Glutamatergic neuron (in vitro differentiated cells): Measurements from ENCODE around the gene CCBE1. TPM values are rescaled to one million over a fixed set of nuclear protein-coding genes. Genes with fewer than 3 reads are reported as not detected.

Experiments
- DNase-seq: peaks from one replicate; pipeline ENCODE4 v3.0.0; 2022
- H3K27ac Mint-ChIP-seq: one replicate; pipeline ENCODE4 v1.8.0; 2020; ENCODE audit warnings: mild to moderate bottlenecking, mixed read lengths, inconsistent platforms; ENCODE audit not compliant: unreplicated experiment
- H3K27me3 Mint-ChIP-seq: one replicate; pipeline ENCODE4 v1.8.0; 2020; ENCODE audit warnings: mild to moderate bottlenecking, moderate library complexity, mixed read lengths, inconsistent platforms; ENCODE audit not compliant: unreplicated experiment
- H3K36me3 Mint-ChIP-seq: one replicate; pipeline ENCODE4 v1.8.0; 2020; ENCODE audit warnings: mild to moderate bottlenecking, mixed read lengths, inconsistent platforms; ENCODE audit not compliant: unreplicated experiment
- H3K4me1 Mint-ChIP-seq: one replicate; pipeline ENCODE4 v1.8.0; 2020; ENCODE audit warnings: mild to moderate bottlenecking, low read depth, mixed read lengths, inconsistent platforms; ENCODE audit not compliant: unreplicated experiment
- H3K4me3 Mint-ChIP-seq: one replicate; pipeline ENCODE4 v1.8.0; 2020; ENCODE audit warnings: mild to moderate bottlenecking, mixed read lengths, inconsistent platforms; ENCODE audit not compliant: unreplicated experiment
- H3K9me3 Mint-ChIP-seq: one replicate; pipeline ENCODE4 v1.8.0; 2020; ENCODE audit warnings: mild to moderate bottlenecking, moderate library complexity, mixed read lengths, inconsistent platforms; ENCODE audit not compliant: unreplicated experiment
- CTCF ChIP-seq: fragments of 200-600 bp; sonication (generic); IDR thresholded peaks from one replicate; pipeline ENCODE4 v1.5.0; 2021; ENCODE audit not compliant: partially characterized antibody, unreplicated experiment
- total RNA-seq: library from RNA; stranded (reverse); fragmentation: NEBNext Ultra II Directional; extraction: Animal tissue kit (Norgen Biotek cat#: 25700); gene quantifications from one replicate; pipeline ENCODE4 v1.2.1, GENCODE V29; 2021; ENCODE audit not compliant: unreplicated experiment

Gene CCBE1
- total RNA-seq, 1 donor from 2014 or later: 0.81 TPM

GRCh38 chr18:59633961-59634485, 63.2 kb downstream of the CCBE1 start:
- H3K36me3 Mint-ChIP-seq: no peaks in the 10 kb centered on the region
- TF ChIP-seq CTCF: no peak
- H3K9me3 Mint-ChIP-seq: peaks cover 2% of the 10 kb centered on the region
- no peak overlapping the region for H3K4me3 Mint-ChIP-seq
- peaks cover 4% of the 10 kb centered on the region for H3K4me1 Mint-ChIP-seq
- no peak overlapping the region for H3K27ac Mint-ChIP-seq
- peaks cover 1% of the 10 kb centered on the region for H3K27me3 Mint-ChIP-seq
- no peak for DNase-seq

GRCh38 chr18:59633317-59633716, 63.9 kb downstream of the CCBE1 start:
- H3K36me3 Mint-ChIP-seq: no peaks in the 10 kb centered on the region
- H3K4me1 Mint-ChIP-seq: peaks cover 4% of the 10 kb centered on the region
- TF ChIP-seq CTCF: no peak
- no peak for DNase-seq
- no peak overlapping the region for H3K4me3 Mint-ChIP-seq
- peaks cover 1% of the 10 kb centered on the region for H3K27me3 Mint-ChIP-seq
- no peak overlapping the region for H3K27ac Mint-ChIP-seq
- H3K9me3 Mint-ChIP-seq: peaks cover 2% of the 10 kb centered on the region

GRCh38 chr18:59631583-59632181, 65.5 kb downstream of the CCBE1 start:
- Mint-ChIP-seq H3K9me3 (peaks cover 2% of the 10 kb centered on the region), H3K4me1 (peaks cover 4% of the 10 kb centered on the region), H3K36me3 (no peaks in the 10 kb centered on the region), H3K27ac (no peak overlapping the region), H3K27me3 (peaks cover 1% of the 10 kb centered on the region), H3K4me3 (no peak overlapping the region)
- peak; percentile 79 for TF ChIP-seq CTCF
- peak; percentile 37 for DNase-seq

GRCh38 chr18:59629894-59630293, 67.3 kb downstream of the CCBE1 start:
- Mint-ChIP-seq H3K4me3 (no peak overlapping the region), H3K36me3 (no peaks in the 10 kb centered on the region), H3K27ac (no peak overlapping the region), H3K4me1 (peaks cover 4% of the 10 kb centered on the region), H3K27me3 (no peaks in the 10 kb centered on the region), H3K9me3 (peaks cover 2% of the 10 kb centered on the region)
- no peak for DNase-seq
- no peak for TF ChIP-seq CTCF

- H3K27ac Mint-ChIP-seq: no peak overlapping the region
- TF ChIP-seq CTCF: no peak
- DNase-seq: no peak
- H3K36me3 Mint-ChIP-seq: no peaks in the 10 kb centered on the region
- no peak overlapping the region for H3K4me3 Mint-ChIP-seq
- H3K4me1 Mint-ChIP-seq: peaks cover 1% of the 10 kb centered on the region
- no peaks in the 10 kb centered on the region for H3K27me3 Mint-ChIP-seq
- no peaks in the 10 kb centered on the region for H3K9me3 Mint-ChIP-seq
These were observed 68.2 kb downstream of the CCBE1 start for GRCh38 chr18:59628995-59629394.
